Measurements from ENCODE around the gene AKAP12. TPM values are rescaled to one million over a fixed set of nuclear protein-coding genes. Genes with fewer than 3 reads are reported as not detected.

AKAP12 gene
- total RNA-seq, 1 donor from 2014 or later: 0.69 TPM

GRCh38 chr6:151279891-151280290 is 40.1 kb downstream of the AKAP12 start:
- CTCF ChIA-PET: no interaction called here
- Mint-ChIP-seq H3K4me3 (no peak overlapping the region), H3K36me3 (ENCODE audit: low read depth) (no peaks in the 10 kb centered on the region), H3K27me3 (peaks cover 5% of the 10 kb centered on the region), H3K9me3 (no peaks in the 10 kb centered on the region), H3K27ac (no peak overlapping the region), H3K4me1 (peaks cover 9% of the 10 kb centered on the region)
- POLR2A ChIA-PET: no interaction called here
- DNase-seq: no peak
- intact Hi-C loops (cut with micrococcal nuclease): no loop called here
- no peak for TF ChIP-seq CTCF (IDR thresholded peaks at IDR 0.05)
- ATAC-seq (ENCODE audit: low read depth): no peak

GRCh38 chr6:151280859-151281258 is 41.1 kb downstream of the AKAP12 start:
- no peaks in the 10 kb centered on the region for H3K9me3 Mint-ChIP-seq
- peaks cover 15% of the 10 kb centered on the region for H3K4me1 Mint-ChIP-seq
- DNase-seq (no peak), ATAC-seq (ENCODE audit: low read depth) (no peak)
- no peak for TF ChIP-seq CTCF (IDR thresholded peaks at IDR 0.05)
- POLR2A ChIA-PET: no interaction called here
- H3K27me3 Mint-ChIP-seq: peaks cover 5% of the 10 kb centered on the region
- CTCF ChIA-PET: no interaction called here
- intact Hi-C loops (cut with micrococcal nuclease): no loop called here
- no peak overlapping the region for H3K27ac Mint-ChIP-seq
- H3K36me3 Mint-ChIP-seq (ENCODE audit: low read depth): no peaks in the 10 kb centered on the region
- H3K4me3 Mint-ChIP-seq: no peak overlapping the region

GRCh38 chr6:151284012-151284411 is 44.2 kb downstream of the AKAP12 start:
- intact Hi-C loops (cut with micrococcal nuclease): no loop called here
- no peak for ATAC-seq (ENCODE audit: low read depth)
- peak overlapping the region; percentile 9 for H3K4me3 Mint-ChIP-seq

GRCh38 chr6:151284548-151285017 is 44.8 kb downstream of the AKAP12 start:
- peaks cover 6% of the 10 kb centered on the region for H3K27me3 Mint-ChIP-seq
- ATAC-seq (ENCODE audit: low read depth): no peak
- ChIA-PET CTCF (interaction anchor here (1.5 kb wide), 1 partner anchor 40 kb away, joined by 5 read pairs; no protein-coding TSS in a partner anchor), POLR2A (no interaction called here)
- H3K27ac Mint-ChIP-seq: no peak overlapping the region
- intact Hi-C loops (cut with micrococcal nuclease): no loop called here
- peaks cover 15% of the 10 kb centered on the region for H3K4me1 Mint-ChIP-seq
- H3K4me3 Mint-ChIP-seq: peak overlapping the region; percentile 74
- no peaks in the 10 kb centered on the region for H3K36me3 Mint-ChIP-seq (ENCODE audit: low read depth)
- DNase-seq: no peak
- H3K9me3 Mint-ChIP-seq: no peaks in the 10 kb centered on the region
- no peak for TF ChIP-seq CTCF (IDR thresholded peaks at IDR 0.05)

More at GRCh38 chr6:151284012-151284411, 44.2 kb downstream of the AKAP12 start:
- Mint-ChIP-seq H3K4me1 (peaks cover 15% of the 10 kb centered on the region), H3K9me3 (no peaks in the 10 kb centered on the region), H3K36me3 (ENCODE audit: low read depth) (no peaks in the 10 kb centered on the region), H3K27ac (no peak overlapping the region), H3K27me3 (peaks cover 7% of the 10 kb centered on the region)
- POLR2A ChIA-PET: no interaction called here
- DNase-seq: no peak
- TF ChIP-seq CTCF (IDR thresholded peaks at IDR 0.05): no peak
- CTCF ChIA-PET: no interaction called here

- no peak for DNase-seq
- CTCF ChIA-PET: interaction anchor here (1.5 kb wide), 1 partner anchor 39 kb away, joined by 5 read pairs; no protein-coding TSS in a partner anchor
- no peaks in the 10 kb centered on the region for H3K9me3 Mint-ChIP-seq
- POLR2A ChIA-PET: no interaction called here
- H3K36me3 Mint-ChIP-seq (ENCODE audit: low read depth): no peaks in the 10 kb centered on the region
- no peak overlapping the region for H3K27ac Mint-ChIP-seq
- H3K4me3 Mint-ChIP-seq: no peak overlapping the region
- no peak for ATAC-seq (ENCODE audit: low read depth)
- H3K27me3 Mint-ChIP-seq: peaks cover 9% of the 10 kb centered on the region
- TF ChIP-seq CTCF (IDR thresholded peaks at IDR 0.05): no peak
- peaks cover 15% of the 10 kb centered on the region for H3K4me1 Mint-ChIP-seq
- intact Hi-C loops (cut with micrococcal nuclease): no loop called here
These were observed 45.4 kb downstream of the AKAP12 start for GRCh38 chr6:151285122-151285521.

All from activated B cell treated with CpG ODN at 0.5 μM for 24 hours (primary cell).